ENCODE measurements around the gene SRSF10.

The SRSF10 gene

DNA sequence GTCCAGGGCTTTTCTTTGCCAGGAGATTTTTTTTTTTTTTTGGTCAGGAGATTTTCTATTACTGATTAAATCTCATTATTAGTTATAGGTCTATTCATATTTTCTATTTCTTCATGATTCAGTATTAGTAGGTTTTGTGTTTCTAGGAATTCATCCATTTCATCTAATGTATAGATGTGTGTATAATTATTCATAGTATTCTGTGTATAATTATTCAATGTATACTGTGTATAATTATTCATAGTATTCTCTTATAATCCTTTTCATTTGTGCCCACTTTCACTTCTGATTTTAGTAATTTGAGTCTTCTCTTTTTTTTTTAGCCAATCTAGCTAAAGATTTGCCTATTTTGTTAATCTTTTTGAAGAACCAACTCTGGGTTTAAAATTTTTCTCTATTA, 32.8 kb downstream of the SRSF10 start:
- intact Hi-C loops (cut with DNase I; ENCODE audit: low total_unique reads), result no loop called here
- TF ChIP-seq, protein P1, sequence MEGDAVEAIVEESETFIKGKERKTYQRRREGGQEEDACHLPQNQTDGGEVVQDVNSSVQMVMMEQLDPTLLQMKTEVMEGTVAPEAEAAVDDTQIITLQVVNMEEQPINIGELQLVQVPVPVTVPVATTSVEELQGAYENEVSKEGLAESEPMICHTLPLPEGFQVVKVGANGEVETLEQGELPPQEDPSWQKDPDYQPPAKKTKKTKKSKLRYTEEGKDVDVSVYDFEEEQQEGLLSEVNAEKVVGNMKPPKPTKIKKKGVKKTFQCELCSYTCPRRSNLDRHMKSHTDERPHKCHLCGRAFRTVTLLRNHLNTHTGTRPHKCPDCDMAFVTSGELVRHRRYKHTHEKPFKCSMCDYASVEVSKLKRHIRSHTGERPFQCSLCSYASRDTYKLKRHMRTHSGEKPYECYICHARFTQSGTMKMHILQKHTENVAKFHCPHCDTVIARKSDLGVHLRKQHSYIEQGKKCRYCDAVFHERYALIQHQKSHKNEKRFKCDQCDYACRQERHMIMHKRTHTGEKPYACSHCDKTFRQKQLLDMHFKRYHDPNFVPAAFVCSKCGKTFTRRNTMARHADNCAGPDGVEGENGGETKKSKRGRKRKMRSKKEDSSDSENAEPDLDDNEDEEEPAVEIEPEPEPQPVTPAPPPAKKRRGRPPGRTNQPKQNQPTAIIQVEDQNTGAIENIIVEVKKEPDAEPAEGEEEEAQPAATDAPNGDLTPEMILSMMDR (IDR thresholded peaks at IDR 0.05), result no peak
- no peak overlapping the region for H3K4me3 ChIP-seq

DNA sequence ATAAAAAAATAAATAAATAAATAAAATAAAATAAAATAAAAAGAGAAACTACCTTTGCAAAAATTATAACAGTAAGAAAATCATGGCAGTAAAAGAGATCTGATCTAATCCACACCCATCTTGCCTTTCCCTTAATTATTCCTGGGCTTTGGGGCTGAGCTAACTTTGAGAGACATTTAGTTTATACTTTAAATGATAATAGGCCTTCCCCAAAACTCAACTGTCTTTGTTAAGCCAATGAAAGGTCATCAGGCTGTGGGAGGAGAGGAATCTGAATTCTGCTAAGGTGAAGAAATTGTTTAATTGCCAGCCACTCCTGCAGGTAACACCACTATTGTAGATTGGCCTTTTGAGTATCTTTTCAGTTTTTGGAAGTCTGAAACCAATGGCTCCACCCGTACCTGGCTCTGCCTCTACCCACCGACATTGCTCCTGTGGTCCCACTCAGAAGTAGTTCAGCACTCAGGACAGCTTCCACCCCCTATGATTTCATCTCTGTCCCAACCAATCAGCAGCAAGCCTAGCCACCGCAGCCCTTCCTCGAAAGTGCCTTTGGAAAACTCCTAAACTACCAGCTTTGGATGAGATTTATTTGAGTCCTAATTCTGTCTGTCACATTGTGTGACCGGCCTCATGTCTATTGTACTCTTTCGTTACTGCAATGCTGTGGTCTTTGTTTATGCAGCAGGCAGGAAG, 43.5 kb downstream of the SRSF10 start:
- TF ChIP-seq, protein P1 (IDR thresholded peaks at IDR 0.05), result no peak
- Histone ChIP-seq H3K9me3 (no peaks in the 10 kb centered on the region), H3K27me3 (no peaks in the 10 kb centered on the region), H3K27ac (no peak overlapping the region), H3K4me3 (no peak overlapping the region), H3K4me1 (peaks cover 0 to 4% (median under 1%) of the 10 kb centered on the region in 4 donors), H3K36me3 (no peaks in the 10 kb centered on the region)
- intact Hi-C loops (cut with DNase I; ENCODE audit: low total_unique reads), result no loop called here
- peak in 1 of 2 donors; percentile 19 for DNase-seq

More for the DNA sequence above, 32.8 kb downstream of the SRSF10 start:
- DNase-seq, result no peak
- Histone ChIP-seq H3K27ac (no peak overlapping the region), H3K27me3 (no peaks in the 10 kb centered on the region), H3K4me1 (peaks cover 0 to 13% (median 0%) of the 10 kb centered on the region in 4 donors), H3K9me3 (peaks cover 0 to 6% (median 3%) of the 10 kb centered on the region in 3 donors), H3K36me3 (no peaks in the 10 kb centered on the region)

DNA sequence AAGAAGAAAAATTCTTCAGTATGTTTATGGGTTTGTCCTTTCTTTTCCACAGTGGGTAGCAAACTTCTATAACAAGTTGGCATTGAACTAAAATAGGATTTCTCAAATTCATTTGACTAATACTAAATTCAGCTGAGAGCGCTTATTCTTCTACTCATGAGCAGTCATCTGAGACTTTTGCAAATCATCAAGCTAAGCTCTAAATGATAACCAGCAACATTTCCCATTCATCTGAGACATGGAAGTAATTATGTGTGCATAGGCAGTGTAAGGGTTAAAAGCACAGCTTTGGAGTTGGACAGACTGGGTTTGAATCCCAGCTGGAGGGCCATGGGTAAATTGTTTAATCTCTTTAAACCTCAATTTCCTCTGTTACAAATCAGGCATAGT, 48.6 kb downstream of the SRSF10 start:
- Histone ChIP-seq H3K27me3 (no peaks in the 10 kb centered on the region), H3K27ac (peak overlapping the region; percentile 67 to 82), H3K36me3 (no peaks in the 10 kb centered on the region), H3K9me3 (no peaks in the 10 kb centered on the region), H3K4me3 (peak overlapping the region in 1 of 2 donors; percentile 39), H3K4me1 (peaks cover 0 to 13% (median 4%) of the 10 kb centered on the region in 4 donors)
- TF ChIP-seq, protein P1 (IDR thresholded peaks at IDR 0.05), result no peak
- no peak for DNase-seq
- intact Hi-C loops (cut with DNase I; ENCODE audit: low total_unique reads), result no loop called here

DNA sequence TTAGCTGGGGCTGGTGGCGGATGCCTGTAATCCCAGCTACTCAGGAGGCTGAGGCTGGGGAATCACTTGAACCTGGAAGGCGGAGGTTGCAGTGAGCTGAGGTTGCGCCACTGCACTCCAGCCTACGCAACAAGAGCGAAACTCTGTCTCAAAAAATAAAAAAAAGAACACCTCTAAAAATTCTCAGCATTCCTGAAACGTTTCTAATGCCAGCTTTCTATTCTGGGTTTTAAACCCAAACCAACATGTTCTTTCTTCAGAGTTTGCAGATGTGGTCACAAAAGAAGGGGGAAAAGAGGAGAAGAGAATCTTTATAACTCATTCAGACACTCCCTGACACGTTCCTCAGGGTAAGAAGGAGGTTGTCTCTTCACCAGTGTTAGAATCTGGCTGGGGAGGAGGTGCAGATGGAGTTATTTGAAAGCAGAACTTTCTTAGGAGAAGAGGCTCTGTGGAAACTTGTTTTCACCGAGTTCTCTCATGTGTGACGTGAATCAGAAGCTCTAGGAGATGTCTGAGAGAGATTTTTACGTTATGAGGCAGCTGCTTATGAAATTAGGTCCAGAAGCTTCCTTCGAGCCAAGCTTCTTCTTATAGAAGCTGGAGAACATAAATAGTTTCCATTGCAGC, 49.2 kb downstream of the SRSF10 start:
- TF ChIP-seq, protein P1 (IDR thresholded peaks at IDR 0.05), result no peak
- Histone ChIP-seq H3K27me3 (no peaks in the 10 kb centered on the region), H3K9me3 (no peaks in the 10 kb centered on the region), H3K27ac (peak overlapping the region; percentile 67 to 82), H3K4me3 (peak overlapping the region; percentile 26 to 39), H3K36me3 (no peaks in the 10 kb centered on the region), H3K4me1 (peaks cover 0 to 13% (median 4%) of the 10 kb centered on the region in 4 donors)
- intact Hi-C loops (cut with DNase I; ENCODE audit: low total_unique reads), result no loop called here
- DNase-seq, result no peak

DNA sequence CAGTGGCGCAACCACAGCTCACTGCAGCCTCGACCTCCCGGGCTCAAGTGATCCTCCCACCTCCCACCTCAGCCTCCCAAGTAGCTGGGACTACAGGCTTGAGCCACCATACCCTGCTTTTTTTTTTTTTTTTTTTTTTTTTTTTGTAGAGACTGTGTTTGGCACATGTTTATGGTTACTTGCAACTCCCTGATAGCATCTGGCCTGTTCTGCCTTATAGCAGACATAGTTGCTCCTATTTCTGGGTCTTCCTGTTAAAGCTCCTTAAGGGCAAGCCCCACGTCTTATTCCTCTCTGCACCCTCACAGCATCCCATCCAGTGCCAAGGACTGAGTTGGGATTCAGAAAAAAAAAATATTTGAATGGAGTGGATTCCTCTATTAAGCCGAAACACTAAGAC, 49.9 kb downstream of the SRSF10 start:
- intact Hi-C loops (cut with DNase I; ENCODE audit: low total_unique reads), result no loop called here
- H3K9me3 ChIP-seq, result no peaks in the 10 kb centered on the region
- peaks cover 0 to 13% (median 4%) of the 10 kb centered on the region in 4 donors for H3K4me1 ChIP-seq
- no peak for DNase-seq
- H3K4me3 ChIP-seq, result no peak overlapping the region
- TF ChIP-seq, protein P1 (IDR thresholded peaks at IDR 0.05), result no peak
- H3K27ac ChIP-seq, result peak overlapping the region; percentile 67 to 82
- H3K36me3 ChIP-seq, result no peaks in the 10 kb centered on the region
- no peaks in the 10 kb centered on the region for H3K27me3 ChIP-seq
